LNCaP clone FGC (cell line): ENCODE measurements around the gene FOXM1.

Experiments
- DNase-seq: peaks from one replicate; pipeline ENCODE4 v3.0.0-alpha.2; 2011; ENCODE audit warnings: low read depth
- H3K4me3 ChIP-seq: 2 replicates; pipeline ENCODE4 v1.5.1; 2011; ENCODE audit warnings: mild to moderate bottlenecking, low read depth, low read length, control low read depth
- TF ChIP-seq, protein P1 (sequence below): IDR thresholded peaks from 2 replicates; pipeline ENCODE4 v1.5.1; 2012; ENCODE audit warnings: mild to moderate bottlenecking; ENCODE audit not compliant: control insufficient read depth, insufficient read depth; ENCODE audit errors: extremely low read depth

Gene FOXM1

DNA sequence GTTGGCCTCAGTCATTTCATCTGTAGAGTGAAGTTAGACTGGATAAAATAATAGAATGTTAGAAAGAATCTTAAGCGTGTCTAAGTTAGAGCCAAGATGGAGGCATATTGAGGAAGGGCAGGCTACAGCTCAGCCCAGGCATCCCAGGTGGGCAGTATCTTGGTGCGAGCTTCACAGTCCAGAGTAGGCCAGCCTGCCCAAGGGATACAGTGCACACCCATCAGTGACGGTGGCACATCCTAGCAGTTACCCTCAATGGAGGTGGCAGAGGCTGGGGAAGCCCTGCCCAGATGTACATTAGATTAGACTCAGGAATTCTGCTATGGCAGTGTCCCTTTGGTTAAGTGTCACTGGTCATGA is 35.2 kb upstream of the FOXM1 start:
- TF ChIP-seq, protein P1, sequence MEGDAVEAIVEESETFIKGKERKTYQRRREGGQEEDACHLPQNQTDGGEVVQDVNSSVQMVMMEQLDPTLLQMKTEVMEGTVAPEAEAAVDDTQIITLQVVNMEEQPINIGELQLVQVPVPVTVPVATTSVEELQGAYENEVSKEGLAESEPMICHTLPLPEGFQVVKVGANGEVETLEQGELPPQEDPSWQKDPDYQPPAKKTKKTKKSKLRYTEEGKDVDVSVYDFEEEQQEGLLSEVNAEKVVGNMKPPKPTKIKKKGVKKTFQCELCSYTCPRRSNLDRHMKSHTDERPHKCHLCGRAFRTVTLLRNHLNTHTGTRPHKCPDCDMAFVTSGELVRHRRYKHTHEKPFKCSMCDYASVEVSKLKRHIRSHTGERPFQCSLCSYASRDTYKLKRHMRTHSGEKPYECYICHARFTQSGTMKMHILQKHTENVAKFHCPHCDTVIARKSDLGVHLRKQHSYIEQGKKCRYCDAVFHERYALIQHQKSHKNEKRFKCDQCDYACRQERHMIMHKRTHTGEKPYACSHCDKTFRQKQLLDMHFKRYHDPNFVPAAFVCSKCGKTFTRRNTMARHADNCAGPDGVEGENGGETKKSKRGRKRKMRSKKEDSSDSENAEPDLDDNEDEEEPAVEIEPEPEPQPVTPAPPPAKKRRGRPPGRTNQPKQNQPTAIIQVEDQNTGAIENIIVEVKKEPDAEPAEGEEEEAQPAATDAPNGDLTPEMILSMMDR: no peak
- no peak overlapping the region for H3K4me3 ChIP-seq
- no peak for DNase-seq

DNA sequence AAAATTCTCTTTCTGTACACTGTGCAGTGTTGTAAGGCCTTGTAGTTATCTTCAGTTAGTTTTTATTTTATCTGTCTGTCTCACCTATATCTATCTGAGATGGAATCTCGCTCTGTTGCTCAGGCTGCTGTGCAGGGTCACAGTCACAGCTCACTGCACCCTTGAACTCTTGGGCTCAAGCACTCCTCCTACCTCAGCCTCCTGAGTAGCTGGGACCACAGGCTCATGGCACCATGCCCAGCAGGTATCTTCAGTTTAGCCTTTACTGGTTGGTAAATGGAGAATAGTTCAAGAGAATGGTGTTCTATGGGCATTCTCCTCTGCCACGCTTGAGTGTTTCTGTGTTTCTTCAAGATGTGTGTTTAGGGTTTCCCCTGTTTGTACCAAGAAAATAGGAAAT is 27.3 kb upstream of the FOXM1 start:
- TF ChIP-seq, protein P1: no peak
- DNase-seq: no peak
- H3K4me3 ChIP-seq: no peak overlapping the region

DNA sequence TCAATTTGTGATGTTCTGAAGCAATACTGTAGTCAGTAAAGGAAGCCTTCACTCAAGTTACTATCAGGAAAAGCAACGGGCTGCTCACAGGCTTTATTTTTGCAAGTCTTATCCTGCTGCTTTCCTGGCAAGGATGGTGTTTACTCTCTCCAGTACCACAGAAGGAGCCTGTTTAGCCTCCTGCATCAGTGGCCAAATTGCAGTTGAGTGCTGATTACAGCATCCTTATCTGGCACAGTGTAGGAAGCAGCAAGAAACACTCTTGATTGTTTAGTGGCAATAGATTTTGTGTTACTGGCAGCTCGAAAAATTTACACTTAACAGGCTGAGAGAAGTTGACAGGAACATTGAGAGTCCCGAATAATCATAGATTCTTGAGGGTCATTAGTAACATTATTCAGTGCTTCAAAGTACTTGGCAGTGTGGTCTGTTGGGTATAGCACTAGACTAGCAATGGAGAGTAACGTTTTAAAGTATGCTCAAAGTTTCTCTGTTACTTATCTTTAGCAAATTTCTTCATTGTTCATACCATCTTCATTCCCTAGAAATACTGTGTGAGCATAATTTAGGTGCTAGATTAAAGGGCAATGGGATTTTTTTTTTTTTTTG is 25.4 kb upstream of the FOXM1 start:
- TF ChIP-seq, protein P1: no peak
- H3K4me3 ChIP-seq: no peak overlapping the region
- DNase-seq: peak; percentile 82

DNA sequence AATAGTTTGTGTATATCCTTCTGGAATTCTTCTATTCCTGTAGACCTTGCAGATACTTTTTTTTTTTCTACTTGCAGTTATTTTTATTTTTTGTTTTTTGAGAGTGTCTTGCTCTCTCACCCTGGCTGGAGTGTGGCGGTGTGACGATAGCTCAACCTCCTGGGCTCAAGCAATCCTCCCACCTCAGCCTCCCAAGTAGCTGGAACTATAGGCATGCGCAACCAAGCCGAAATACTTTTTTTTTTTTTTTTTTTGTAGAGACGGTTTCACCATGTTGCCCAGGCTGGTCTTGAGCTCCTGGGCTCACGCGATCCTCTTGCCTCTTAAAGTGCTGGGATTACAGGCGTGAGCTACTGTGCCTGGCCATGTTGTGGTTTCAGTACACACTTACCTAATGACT is 23.7 kb upstream of the FOXM1 start:
- DNase-seq: no peak
- TF ChIP-seq, protein P1: no peak
- no peak overlapping the region for H3K4me3 ChIP-seq

DNA sequence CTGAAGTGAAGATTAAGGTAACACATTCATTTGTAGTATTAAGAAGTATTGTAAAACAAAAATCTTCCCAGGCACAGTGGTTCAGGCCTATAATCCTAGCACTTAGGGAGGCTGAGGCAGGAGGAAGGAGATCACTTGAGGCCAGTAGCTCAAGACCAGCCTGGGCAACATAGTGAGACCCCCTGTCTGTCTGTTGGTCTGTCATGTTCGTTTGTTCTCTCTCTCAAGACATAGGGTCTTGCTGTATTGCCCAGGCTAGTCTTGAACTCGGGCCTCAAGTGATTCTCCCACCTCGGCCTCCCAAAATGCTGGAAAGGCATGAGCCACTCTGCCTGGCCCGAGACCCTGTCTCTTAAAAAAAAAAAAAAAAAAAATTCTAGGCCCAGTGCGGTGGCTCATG is 20.4 kb upstream of the FOXM1 start:
- no peak for DNase-seq
- TF ChIP-seq, protein P1: no peak
- no peak overlapping the region for H3K4me3 ChIP-seq

DNA sequence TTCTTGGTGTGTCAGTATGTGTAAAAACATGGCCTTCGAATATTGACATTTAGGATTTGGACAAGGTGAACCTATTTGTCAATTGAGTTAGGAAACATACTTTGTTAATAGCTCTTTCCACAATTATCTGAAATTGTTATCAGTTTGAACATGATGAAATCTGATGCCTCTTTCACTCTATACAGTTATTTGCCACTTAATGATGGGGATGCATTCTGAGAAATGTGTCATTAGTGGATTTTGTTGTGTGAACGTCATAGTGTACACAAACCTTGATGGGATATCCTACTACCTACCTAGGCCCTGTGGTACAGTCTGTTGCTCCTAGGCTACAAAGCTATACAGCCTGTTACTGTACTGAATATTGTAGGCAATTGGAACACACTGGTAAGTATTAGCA is 18.5 kb upstream of the FOXM1 start:
- no peak overlapping the region for H3K4me3 ChIP-seq
- TF ChIP-seq, protein P1: no peak
- DNase-seq: no peak

DNA sequence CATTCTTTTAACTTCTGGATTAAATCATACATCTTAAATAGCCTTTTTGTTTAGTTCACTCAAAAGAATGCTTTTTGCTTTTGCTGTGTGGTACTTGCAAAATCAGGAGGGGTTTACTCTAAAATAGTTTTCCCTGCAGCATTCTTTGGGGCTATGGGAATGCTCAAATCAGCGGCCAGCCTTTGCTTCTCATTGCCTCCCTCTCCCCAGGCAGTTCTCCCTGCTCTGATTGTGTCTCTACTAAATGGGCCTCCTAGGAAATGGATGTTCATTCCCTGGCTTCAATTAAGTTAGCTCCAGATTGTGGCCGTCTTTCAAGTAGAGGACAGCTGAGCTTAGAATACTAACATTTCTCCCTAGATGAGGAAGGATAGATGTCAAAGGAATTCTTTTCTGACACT is 18.1 kb upstream of the FOXM1 start:
- no peak overlapping the region for H3K4me3 ChIP-seq
- DNase-seq: no peak
- TF ChIP-seq, protein P1: no peak
